HEK293T (cell line): Measurements from ENCODE around the gene TMEM72.

Experiments used
- ARNT ChIP-seq: fragments of 450-650 bp; IDR thresholded peaks from 2 replicates; pipeline ENCODE4 v1.6.1; 2017; ENCODE audit warnings: mild to moderate bottlenecking
- BHLHE40 ChIP-seq: fragments of 450-650 bp; IDR thresholded peaks from 2 replicates; pipeline ENCODE4 v1.6.1; 2016; ENCODE audit warnings: mild to moderate bottlenecking, moderate library complexity, borderline replicate concordance
- CTBP1 ChIP-seq: fragments of 450-650 bp; IDR thresholded peaks from 2 replicates; pipeline ENCODE4 v1.6.1; 2016; ENCODE audit warnings: borderline replicate concordance
- ELF4 ChIP-seq: fragments of 450-650 bp; IDR thresholded peaks from 2 replicates; pipeline ENCODE4 v1.6.1; 2017; ENCODE audit warnings: antibody characterized with exemption
- FOXA1 ChIP-seq: fragments of 450-650 bp; IDR thresholded peaks from 2 replicates; pipeline ENCODE4 v1.6.1; 2016; ENCODE audit warnings: mild to moderate bottlenecking
- FOXK2 ChIP-seq: fragments of 450-650 bp; IDR thresholded peaks from 2 replicates; pipeline ENCODE4 v1.6.1; 2016; ENCODE audit warnings: mild to moderate bottlenecking
- HDGF ChIP-seq: fragments of 450-650 bp; IDR thresholded peaks from 2 replicates; pipeline ENCODE4 v1.6.1; 2017; ENCODE audit warnings: antibody characterized with exemption, borderline replicate concordance
- L3MBTL2 ChIP-seq: fragments of 450-650 bp; conservative IDR thresholded peaks from 2 replicates; pipeline ENCODE4 v1.6.1; 2016; ENCODE audit warnings: mild to moderate bottlenecking
- SP1 ChIP-seq: fragments of 450-650 bp; IDR thresholded peaks from 2 replicates; pipeline ENCODE4 v1.6.1; 2017
- SUZ12 ChIP-seq: fragments of 450-650 bp; IDR thresholded peaks from 2 replicates; pipeline ENCODE4 v1.6.1; 2016; ENCODE audit warnings: mild to moderate bottlenecking
- ZNF384 ChIP-seq: fragments of 450-650 bp; IDR thresholded peaks from 2 replicates; pipeline ENCODE4 v1.6.1; 2016
- TF ChIP-seq, protein P1 (sequence below): fragments of 450-650 bp; IDR thresholded peaks from 2 replicates; pipeline ENCODE4 v1.6.1; 2016

DNA sequence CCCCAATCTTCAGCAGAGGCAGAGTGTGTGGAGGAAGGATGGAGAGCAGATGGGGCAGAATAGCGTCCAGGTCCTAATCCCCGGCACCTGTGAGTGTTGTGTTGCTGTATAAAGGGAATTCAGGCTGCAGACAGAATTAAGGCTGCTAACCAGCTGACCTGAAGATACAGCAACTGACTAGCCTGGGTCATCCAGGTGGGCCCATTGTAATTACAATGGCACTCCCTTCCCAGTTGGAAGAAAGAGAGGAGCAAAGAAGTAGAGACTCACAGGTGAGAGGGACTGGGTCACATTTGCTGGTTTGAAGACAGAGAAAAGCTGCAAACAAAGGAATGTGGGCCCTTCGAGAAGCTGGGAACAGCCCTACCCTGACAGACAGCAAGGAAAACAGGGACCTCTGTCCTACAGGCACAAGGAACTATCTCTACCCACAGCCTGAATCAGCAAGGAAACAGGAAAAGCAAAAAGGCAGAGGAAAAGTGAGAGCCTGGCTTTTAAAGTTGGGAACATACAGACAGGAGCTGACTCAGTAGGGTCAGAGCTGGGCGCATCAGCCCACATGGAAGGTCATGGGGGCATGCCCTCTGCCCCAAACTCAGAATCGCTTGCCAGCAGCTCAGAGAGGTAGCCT is 11.6 kb upstream of the TMEM72 start:
- TF ChIP-seq ARNT (no peak), ZNF384 (no peak), FOXA1 (no peak), SUZ12 (no peak), SP1 (no peak), L3MBTL2 (no peak), FOXK2 (no peak), BHLHE40 (no peak), ELF4 (no peak), HDGF (no peak), CTBP1 (no peak)
- TF ChIP-seq, protein P1, sequence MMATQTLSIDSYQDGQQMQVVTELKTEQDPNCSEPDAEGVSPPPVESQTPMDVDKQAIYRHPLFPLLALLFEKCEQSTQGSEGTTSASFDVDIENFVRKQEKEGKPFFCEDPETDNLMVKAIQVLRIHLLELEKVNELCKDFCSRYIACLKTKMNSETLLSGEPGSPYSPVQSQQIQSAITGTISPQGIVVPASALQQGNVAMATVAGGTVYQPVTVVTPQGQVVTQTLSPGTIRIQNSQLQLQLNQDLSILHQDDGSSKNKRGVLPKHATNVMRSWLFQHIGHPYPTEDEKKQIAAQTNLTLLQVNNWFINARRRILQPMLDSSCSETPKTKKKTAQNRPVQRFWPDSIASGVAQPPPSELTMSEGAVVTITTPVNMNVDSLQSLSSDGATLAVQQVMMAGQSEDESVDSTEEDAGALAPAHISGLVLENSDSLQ = no peak
